HG03469 (cell line): ENCODE data around the gene STXBP1.

ENCODE experiments used
- ATAC-seq: cut with Tn5 transposase; IDR thresholded peaks from one replicate; pipeline ENCODE4 v1.9.1; 2021; ENCODE audit warnings: mild to moderate bottlenecking, moderate library complexity, moderate number of reproducible peaks; ENCODE audit not compliant: unreplicated experiment

Gene STXBP1

GRCh38 chr9:127731938-127732337, 119.9 kb downstream of the STXBP1 start:
- no peak for ATAC-seq

- ATAC-seq = no peak
Observed at GRCh38 chr9:127732444-127732843, 120.4 kb downstream of the STXBP1 start.

- ATAC-seq = no peak
Observed at GRCh38 chr9:127733614-127734013, 121.5 kb downstream of the STXBP1 start.

GRCh38 chr9:127734247-127734746, 122.2 kb downstream of the STXBP1 start:
- ATAC-seq = no peak

DNA sequence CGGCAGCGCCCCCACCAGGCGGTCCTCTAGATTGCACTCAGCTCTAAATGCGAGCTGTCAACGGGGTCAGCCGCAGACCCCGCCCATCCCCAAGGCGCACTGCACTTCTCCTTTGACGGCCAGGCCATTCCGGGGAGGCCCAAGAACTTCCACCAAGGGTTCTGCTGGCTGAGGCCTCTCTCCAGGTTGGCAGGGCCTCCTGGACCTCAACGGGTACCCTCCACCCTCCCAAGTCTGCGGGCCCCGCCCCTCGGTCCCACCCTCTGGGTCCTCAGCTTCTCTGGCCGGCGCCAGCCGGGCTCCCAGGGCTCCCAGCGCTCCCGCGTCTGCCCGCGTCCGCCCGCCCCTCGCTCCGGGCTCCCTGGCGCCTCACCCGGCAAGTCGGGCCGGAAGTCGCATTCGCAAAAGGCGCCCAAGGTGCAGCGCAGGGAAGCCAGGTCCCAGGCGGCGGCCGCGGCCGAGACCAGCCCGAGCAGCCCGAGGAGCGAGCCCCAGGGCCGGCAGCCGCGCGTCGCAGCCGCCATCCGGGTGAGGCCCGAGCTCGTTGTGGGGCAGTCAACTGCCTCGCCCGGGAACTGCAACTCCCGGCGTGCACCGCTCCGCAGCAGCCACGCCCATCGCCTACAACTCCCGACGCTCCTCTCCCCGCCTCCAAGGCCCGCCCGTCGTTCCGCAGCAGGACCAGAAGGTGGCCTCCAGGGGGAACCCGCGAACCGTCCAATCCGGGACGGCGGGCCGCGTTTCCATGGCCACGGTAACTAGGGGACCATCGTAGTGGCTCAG, 122.9 kb downstream of the STXBP1 start, which contains the start of gene TOR2A:
Gene TOR2A (minus strand): TSS at position 548 of the 783 bp plus-strand sequence. CDS start 24 bp downstream, at position 524.
- ATAC-seq = peak; percentile 72

DNA sequence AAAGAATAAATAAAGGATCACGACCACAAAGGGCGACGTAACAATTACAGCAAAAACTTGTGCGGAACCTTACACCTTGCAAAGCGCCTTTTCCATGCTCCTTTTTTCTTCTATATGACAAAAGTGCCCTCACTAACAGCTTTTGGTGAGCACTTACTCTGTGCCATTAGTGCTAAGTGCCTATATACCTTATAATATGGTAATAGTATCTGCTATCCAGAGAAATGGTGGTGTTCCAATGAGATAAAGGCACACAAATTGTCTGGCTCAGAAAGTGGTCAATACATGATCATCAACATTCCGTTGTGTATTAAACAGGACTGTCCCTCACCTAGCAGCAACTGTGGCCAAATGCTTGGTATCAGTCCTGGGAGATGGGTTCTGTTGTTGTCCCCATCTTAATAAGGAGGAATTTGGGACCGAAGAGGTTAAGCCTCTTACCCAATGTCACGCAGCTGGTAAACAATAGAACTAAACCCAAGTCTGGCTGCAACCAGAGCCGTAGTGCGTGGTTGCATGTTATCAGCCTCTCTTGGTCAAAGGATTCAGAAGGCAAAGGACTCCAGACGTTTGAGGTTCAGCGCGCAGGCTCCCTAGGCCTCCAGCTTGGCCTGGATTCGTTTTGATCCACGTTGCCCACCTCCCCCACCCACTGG, 123.6 kb downstream of the STXBP1 start:
- no peak for ATAC-seq

GRCh38 chr9:127738666-127739065, 126.6 kb downstream of the STXBP1 start:
- ATAC-seq = no peak

GRCh38 chr9:127739614-127740330, 127.7 kb downstream of the STXBP1 start:
- ATAC-seq = no peak

- no peak for ATAC-seq
Observed at GRCh38 chr9:127741831-127742434, 129.9 kb downstream of the STXBP1 start.
